OCI-LY1 (cell line): ENCODE measurements around the gene KCNT2.

ENCODE experiments used
- H2AFZ ChIP-seq: fragments of 200-600 bp; sonication (generic), shearing (Covaris generic); 2 replicates; pipeline ENCODE4 v1.6.0; 2014; ENCODE audit warnings: antibody characterized with exemption, mild to moderate bottlenecking, low read length
- H3F3A ChIP-seq: fragments of 200-600 bp; sonication (generic), shearing (Covaris generic); 2 replicates; pipeline ENCODE4 v1.6.0; 2014; ENCODE audit warnings: mild to moderate bottlenecking, antibody characterized with exemption, low read length, moderate library complexity; ENCODE audit not compliant: insufficient read depth
- H3K27ac ChIP-seq: fragments of 200-600 bp; sonication (generic); 2 replicates; pipeline ENCODE4 v1.5.1; 2014; ENCODE audit warnings: low read length, mixed run types, mild to moderate bottlenecking, low read depth; ENCODE audit not compliant: poor library complexity, severe bottlenecking
- H3K27me3 ChIP-seq: fragments of 200-600 bp; sonication (generic); 2 replicates; pipeline ENCODE4 v1.6.0; 2014; ENCODE audit warnings: antibody characterized with exemption, mild to moderate bottlenecking, low read length, moderate library complexity; ENCODE audit not compliant: insufficient read depth
- H3K36me3 ChIP-seq: fragments of 200-600 bp; sonication (generic); 2 replicates; pipeline ENCODE4 v1.6.1; 2014; ENCODE audit warnings: mild to moderate bottlenecking, antibody characterized with exemption, low read length, moderate library complexity, mixed read lengths; ENCODE audit not compliant: insufficient read depth
- H3K4me1 ChIP-seq: fragments of 200-600 bp; sonication (generic); 2 replicates; pipeline ENCODE4 v1.5.1; 2014; ENCODE audit warnings: mild to moderate bottlenecking, low read length, moderate library complexity; ENCODE audit not compliant: insufficient read depth, severe bottlenecking
- H3K4me2 ChIP-seq: fragments of 200-600 bp; sonication (generic), shearing (Covaris generic); 2 replicates; pipeline ENCODE4 v1.6.1; 2014; ENCODE audit warnings: low read length
- H3K4me3 ChIP-seq: fragments of 200-600 bp; sonication (generic); 2 replicates; pipeline ENCODE4 v1.5.1; 2014; ENCODE audit warnings: low read length, low read depth, mild to moderate bottlenecking, mixed read lengths; ENCODE audit not compliant: poor library complexity, severe bottlenecking
- H3K79me2 ChIP-seq: fragments of 200-600 bp; shearing (Covaris generic); 2 replicates; pipeline ENCODE4 v1.6.1; 2016; ENCODE audit warnings: mixed run types, low read length, mixed read lengths; ENCODE audit not compliant: insufficient read depth
- H3K9ac ChIP-seq: fragments of 200-600 bp; sonication (generic), shearing (Covaris generic); 2 replicates; pipeline ENCODE4 v1.6.1; 2014; ENCODE audit warnings: mild to moderate bottlenecking, low read length, mixed read lengths
- H3K9me2 ChIP-seq: fragments of 200-600 bp; sonication (generic), shearing (Covaris generic); 2 replicates; pipeline ENCODE4 v1.6.1; 2014; ENCODE audit warnings: low read depth, mild to moderate bottlenecking, low read length, mixed read lengths
- H3K9me3 ChIP-seq: fragments of 200-600 bp; shearing (Covaris generic); 2 replicates; pipeline ENCODE4 v1.6.1; 2014; ENCODE audit warnings: low read length, mixed read lengths
- H4K20me1 ChIP-seq: fragments of 200-600 bp; sonication (generic), shearing (Covaris generic); 2 replicates; pipeline ENCODE4 v1.6.0; 2016; ENCODE audit warnings: mild to moderate bottlenecking, low read length; ENCODE audit not compliant: insufficient read depth
- EZH2 ChIP-seq: fragments of 200-600 bp; sonication (generic), shearing (Covaris generic); IDR thresholded peaks from 2 replicates; pipeline ENCODE4 v1.8.0; 2017; ENCODE audit warnings: borderline replicate concordance, mixed run types, mild to moderate bottlenecking, antibody characterized with exemption, low read length, moderate library complexity, mixed read lengths
- TF ChIP-seq, protein P1 (sequence below): fragments of 200-600 bp; sonication (generic), shearing (Covaris generic); IDR thresholded peaks from 2 replicates; pipeline ENCODE4 v1.5.1; 2017; ENCODE audit warnings: mild to moderate bottlenecking, antibody characterized with exemption, low read length, moderate library complexity, mixed read lengths

Gene KCNT2

DNA sequence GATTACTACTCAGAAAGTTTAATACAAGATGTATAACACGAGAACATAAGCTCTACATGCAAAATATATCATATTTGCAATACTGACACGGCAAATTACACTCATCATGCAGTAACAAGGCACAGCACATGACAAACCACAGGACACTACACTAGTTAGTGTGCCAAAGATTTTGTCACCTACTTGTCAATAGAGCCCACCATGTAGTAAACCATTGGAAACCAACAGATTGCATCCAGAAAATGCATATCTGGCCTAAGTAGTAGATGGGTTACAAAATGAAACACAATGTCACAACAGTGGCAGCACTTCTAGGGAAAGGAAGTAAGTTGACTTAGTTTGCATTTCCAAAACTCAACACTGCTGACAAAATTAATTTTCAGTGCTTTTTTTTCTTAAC, 288.9 kb downstream of the KCNT2 start:
- TF ChIP-seq, protein P1, sequence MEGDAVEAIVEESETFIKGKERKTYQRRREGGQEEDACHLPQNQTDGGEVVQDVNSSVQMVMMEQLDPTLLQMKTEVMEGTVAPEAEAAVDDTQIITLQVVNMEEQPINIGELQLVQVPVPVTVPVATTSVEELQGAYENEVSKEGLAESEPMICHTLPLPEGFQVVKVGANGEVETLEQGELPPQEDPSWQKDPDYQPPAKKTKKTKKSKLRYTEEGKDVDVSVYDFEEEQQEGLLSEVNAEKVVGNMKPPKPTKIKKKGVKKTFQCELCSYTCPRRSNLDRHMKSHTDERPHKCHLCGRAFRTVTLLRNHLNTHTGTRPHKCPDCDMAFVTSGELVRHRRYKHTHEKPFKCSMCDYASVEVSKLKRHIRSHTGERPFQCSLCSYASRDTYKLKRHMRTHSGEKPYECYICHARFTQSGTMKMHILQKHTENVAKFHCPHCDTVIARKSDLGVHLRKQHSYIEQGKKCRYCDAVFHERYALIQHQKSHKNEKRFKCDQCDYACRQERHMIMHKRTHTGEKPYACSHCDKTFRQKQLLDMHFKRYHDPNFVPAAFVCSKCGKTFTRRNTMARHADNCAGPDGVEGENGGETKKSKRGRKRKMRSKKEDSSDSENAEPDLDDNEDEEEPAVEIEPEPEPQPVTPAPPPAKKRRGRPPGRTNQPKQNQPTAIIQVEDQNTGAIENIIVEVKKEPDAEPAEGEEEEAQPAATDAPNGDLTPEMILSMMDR = no peak
- TF ChIP-seq EZH2 = no peak
- Histone ChIP-seq H3K27ac (no peak overlapping the region), H3K79me2 (no peaks in the 10 kb centered on the region), H3F3A (no peaks in the 10 kb centered on the region), H3K9me2 (no peaks in the 10 kb centered on the region), H3K4me2 (no peak overlapping the region), H3K27me3 (no peaks in the 10 kb centered on the region), H3K36me3 (no peaks in the 10 kb centered on the region), H4K20me1 (no peaks in the 10 kb centered on the region), H2AFZ (no peak overlapping the region), H3K4me1 (no peaks in the 10 kb centered on the region), H3K9me3 (no peaks in the 10 kb centered on the region), H3K4me3 (no peak overlapping the region), H3K9ac (no peak overlapping the region)

DNA sequence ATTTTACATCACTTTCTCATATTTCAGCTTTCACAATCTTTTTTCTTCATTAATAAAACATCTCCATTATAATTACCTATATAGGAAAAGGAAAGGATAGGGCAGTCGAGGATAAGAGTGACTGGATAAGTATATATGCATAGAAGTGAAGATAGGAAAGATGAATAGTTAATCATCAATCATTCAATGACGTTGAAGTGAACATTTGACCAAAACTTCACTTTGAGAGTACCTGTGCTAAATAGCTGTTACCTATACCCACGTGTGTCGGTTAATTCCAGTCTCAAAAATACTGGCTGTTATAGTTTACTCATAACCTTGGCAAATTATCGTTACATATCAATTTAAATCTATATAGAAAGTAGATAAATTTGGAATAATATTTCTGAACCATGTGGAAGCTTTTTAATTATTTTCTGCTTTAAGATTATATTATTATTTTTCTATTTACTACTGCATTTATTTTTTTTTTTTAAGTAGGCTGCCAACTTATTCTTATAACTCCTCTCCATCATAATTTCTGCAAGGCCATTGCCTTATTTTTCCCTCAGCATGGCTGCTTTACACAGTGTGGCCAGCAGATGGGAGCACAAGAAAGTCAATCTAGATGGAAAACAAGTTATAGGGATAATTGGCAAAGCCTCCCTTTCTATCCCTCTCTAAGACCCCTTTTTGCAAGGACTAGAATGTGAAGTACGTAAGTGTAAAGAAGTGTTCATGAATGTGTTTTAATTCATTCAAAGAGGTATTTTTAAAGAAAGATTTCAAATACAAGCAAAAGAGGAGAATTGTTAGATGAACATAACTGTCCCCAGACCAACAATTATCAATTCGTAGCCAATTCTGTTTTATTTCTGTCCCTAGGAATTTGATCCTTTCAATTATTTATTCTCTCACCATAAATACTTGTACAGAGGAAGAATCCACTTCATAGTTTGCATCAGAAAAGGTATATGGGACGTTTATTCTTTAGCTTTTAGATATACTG, 290.4 kb downstream of the KCNT2 start:
- Histone ChIP-seq H4K20me1 (no peaks in the 10 kb centered on the region), H3K9me2 (no peaks in the 10 kb centered on the region), H3K27ac (no peak overlapping the region), H2AFZ (no peak overlapping the region), H3F3A (no peaks in the 10 kb centered on the region), H3K4me2 (no peak overlapping the region), H3K79me2 (no peaks in the 10 kb centered on the region), H3K4me3 (no peak overlapping the region), H3K27me3 (no peaks in the 10 kb centered on the region), H3K9ac (no peak overlapping the region), H3K9me3 (no peaks in the 10 kb centered on the region), H3K4me1 (no peaks in the 10 kb centered on the region), H3K36me3 (no peaks in the 10 kb centered on the region)
- TF ChIP-seq, protein P1 = peak; percentile 42; the same call in 1 of the 2 replicates
- no peak for TF ChIP-seq EZH2

DNA sequence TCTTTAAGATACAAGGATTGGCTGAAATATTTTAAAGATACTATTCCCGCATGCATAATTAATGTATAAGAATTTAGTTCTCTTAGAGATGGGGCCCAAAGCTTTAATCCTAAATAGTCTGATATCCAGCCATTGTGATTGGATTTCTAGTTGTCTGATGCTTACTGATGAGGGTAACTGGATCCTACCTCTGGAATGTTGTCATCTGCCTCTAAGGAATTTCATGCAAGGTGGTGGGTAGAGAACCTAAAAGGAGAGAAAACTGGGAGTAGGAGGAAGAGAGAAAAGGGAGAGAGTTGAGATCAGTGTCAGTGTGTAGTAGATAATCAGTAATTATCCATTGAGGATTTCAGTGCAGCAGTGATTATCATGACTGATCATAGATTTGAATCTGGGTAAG, 295.5 kb downstream of the KCNT2 start:
- no peak overlapping the region for H3K4me2 ChIP-seq
- H3K9me3 ChIP-seq = no peaks in the 10 kb centered on the region
- H3K9me2 ChIP-seq = no peaks in the 10 kb centered on the region
- no peaks in the 10 kb centered on the region for H3F3A ChIP-seq
- no peaks in the 10 kb centered on the region for H3K79me2 ChIP-seq
- no peak overlapping the region for H3K27ac ChIP-seq
- H3K9ac ChIP-seq = no peak overlapping the region
- no peaks in the 10 kb centered on the region for H4K20me1 ChIP-seq
- TF ChIP-seq, protein P1 = no peak
- no peak for TF ChIP-seq EZH2
- no peaks in the 10 kb centered on the region for H3K27me3 ChIP-seq
- H3K4me1 ChIP-seq = no peaks in the 10 kb centered on the region
- H3K36me3 ChIP-seq = no peaks in the 10 kb centered on the region
- no peak overlapping the region for H3K4me3 ChIP-seq
- no peak overlapping the region for H2AFZ ChIP-seq
